ENCODE data around the gene NAP1L4. TPM values are rescaled to one million over a fixed set of nuclear protein-coding genes. Genes with fewer than 3 reads are reported as not detected.

Gene NAP1L4
- total RNA-seq, 1 experiment from 2014 or later = 144 TPM

DNA sequence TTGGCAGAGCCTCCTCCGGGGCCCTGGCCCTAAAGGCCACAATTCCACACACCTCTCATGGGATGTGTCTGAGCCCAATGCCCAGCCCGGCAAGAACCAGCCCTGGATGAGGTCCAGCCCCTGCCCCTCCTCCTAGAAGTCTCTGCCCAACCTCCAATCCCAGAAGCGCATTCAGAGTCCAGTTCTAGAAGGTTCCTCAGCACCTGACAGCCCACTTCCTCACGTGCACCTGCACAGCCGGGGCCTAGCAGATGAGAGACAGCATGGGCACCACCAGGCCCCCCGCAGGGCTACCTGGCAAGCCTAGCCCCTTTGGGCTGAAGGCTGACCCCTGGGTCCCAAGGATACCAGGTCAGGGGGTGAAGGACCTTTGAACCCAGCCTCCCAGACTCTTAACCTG lies 95.1 kb downstream of the NAP1L4 start:
- Histone ChIP-seq H4K20me1 (ENCODE audit: insufficient read depth) (no peaks in the 10 kb centered on the region), H3K4me3 (replicated peaks in 1 of 2; ENCODE audit: low read depth in 1 of 2, low read length in 2 of 2) (no peak overlapping the region), H3K9me2 (ENCODE audit: insufficient read depth) (no peaks in the 10 kb centered on the region), H3K79me2 (ENCODE audit: insufficient read depth, low read length) (no peaks in the 10 kb centered on the region), H3K9me3 (ENCODE audit: control insufficient read depth in 1 of 2, insufficient read depth in 1 of 2, low read depth in 1 of 2, low read length in 2 of 2) (no peaks in the 10 kb centered on the region), H3K4me2 (ENCODE audit: low read length) (no peak overlapping the region), H3K4me1 (ENCODE audit: control insufficient read depth in 1 of 2, insufficient read depth in 2 of 2, low read length in 2 of 2) (peaks cover 40 to 63% of the 10 kb centered on the region in 2 experiments), H3K27ac (ENCODE audit: low read depth, low read length) (no peak overlapping the region; the same call in 1 of the 2 replicates), H3K9ac (ENCODE audit: low read length) (no peak overlapping the region), H3K36me3 (ENCODE audit: control insufficient read depth in 1 of 2, insufficient read depth in 2 of 2, low read length in 2 of 2) (no peaks in the 10 kb centered on the region), H3K27me3 (ENCODE audit: insufficient read depth, low read length) (no peaks in the 10 kb centered on the region), H2AFZ (ENCODE audit: low read depth, low read length, poor library complexity, severe bottlenecking) (no peak overlapping the region)
- intact Hi-C loops (cut with micrococcal nuclease) = no loop called here
- TF ChIP-seq EZH2phosphoT487 (IDR thresholded peaks at IDR 0.05; ENCODE audit: borderline replicate concordance) (no peak), TCF7L2 (IDR thresholded peaks at IDR 0.05; ENCODE audit: borderline replicate concordance, extremely low read depth, insufficient read depth, insufficient read length) (no peak), CBX3 (IDR thresholded peaks at IDR 0.05; ENCODE audit: low read depth) (no peak), ELF1 (IDR thresholded peaks at IDR 0.05; ENCODE audit: borderline replicate concordance, low read depth) (no peak), ZNF274 (IDR thresholded peaks at IDR 0.05; ENCODE audit: low read depth, low read length) (no peak), POLR2AphosphoS5 (IDR thresholded peaks at IDR 0.05; ENCODE audit: low read depth, low read length) (no peak), RAD21 (IDR thresholded peaks at IDR 0.05; ENCODE audit: low read depth) (no peak), YY1 (IDR thresholded peaks at IDR 0.05; ENCODE audit: extremely low read depth, insufficient replicate concordance, low read depth, low read length) (no peak), JUND (IDR thresholded peaks at IDR 0.05) (no peak), CEBPB (IDR thresholded peaks at IDR 0.05; ENCODE audit: low read depth) (no peak)
- TF ChIP-seq, protein P1, sequence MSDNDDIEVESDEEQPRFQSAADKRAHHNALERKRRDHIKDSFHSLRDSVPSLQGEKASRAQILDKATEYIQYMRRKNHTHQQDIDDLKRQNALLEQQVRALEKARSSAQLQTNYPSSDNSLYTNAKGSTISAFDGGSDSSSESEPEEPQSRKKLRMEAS (IDR thresholded peaks at IDR 0.05) = no peak
- TF ChIP-seq, protein P2, sequence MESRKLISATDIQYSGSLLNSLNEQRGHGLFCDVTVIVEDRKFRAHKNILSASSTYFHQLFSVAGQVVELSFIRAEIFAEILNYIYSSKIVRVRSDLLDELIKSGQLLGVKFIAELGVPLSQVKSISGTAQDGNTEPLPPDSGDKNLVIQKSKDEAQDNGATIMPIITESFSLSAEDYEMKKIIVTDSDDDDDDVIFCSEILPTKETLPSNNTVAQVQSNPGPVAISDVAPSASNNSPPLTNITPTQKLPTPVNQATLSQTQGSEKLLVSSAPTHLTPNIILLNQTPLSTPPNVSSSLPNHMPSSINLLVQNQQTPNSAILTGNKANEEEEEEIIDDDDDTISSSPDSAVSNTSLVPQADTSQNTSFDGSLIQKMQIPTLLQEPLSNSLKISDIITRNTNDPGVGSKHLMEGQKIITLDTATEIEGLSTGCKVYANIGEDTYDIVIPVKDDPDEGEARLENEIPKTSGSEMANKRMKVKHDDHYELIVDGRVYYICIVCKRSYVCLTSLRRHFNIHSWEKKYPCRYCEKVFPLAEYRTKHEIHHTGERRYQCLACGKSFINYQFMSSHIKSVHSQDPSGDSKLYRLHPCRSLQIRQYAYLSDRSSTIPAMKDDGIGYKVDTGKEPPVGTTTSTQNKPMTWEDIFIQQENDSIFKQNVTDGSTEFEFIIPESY (IDR thresholded peaks at IDR 0.05; ENCODE audit: extremely low read depth, insufficient replicate concordance, low read length) = no peak
- ATAC-seq (no peak), DNase-seq (ENCODE audit: low read depth, low spot score) (no peak)
- no TSS peak for BruUV-seq (replicated peaks)
- ChIA-PET RAD21 (ENCODE audit: low non-redundant PET in 1 of 2, low total read pairs in 2 of 2, uncharacterized antibody in 2 of 2, unreplicated experiment in 2 of 2) (no interaction called here), POLR2A (no interaction called here), CTCF (interaction anchor here (2.6 kb wide), 1 partner anchor 33 kb away, joined by 8 read pairs; no protein-coding TSS in a partner anchor)

All from HCT116 (cell line).